NCI-H1105 (cell line): ENCODE measurements around the gene TTC33.
"Not testable (repeated sequence)": the region's sequence is repeated elsewhere in the genome, so short reads cannot be mapped to it uniquely, and the experiment has no call there.

Experiments
- DNase-seq: peaks from one replicate; lab custom pipeline; 2025; lab: John Stamatoyannopoulos, UW

The TTC33 gene

GRCh38 chr5:40679148-40679912, 76.4 kb downstream of the TTC33 start:
- peak; percentile 73 for DNase-seq

GRCh38 chr5:40678460-40679147, 77.2 kb downstream of the TTC33 start:
- no peak for DNase-seq

GRCh38 chr5:40678026-40678425, 77.7 kb downstream of the TTC33 start:
- DNase-seq: no peak

GRCh38 chr5:40677456-40677855, 78.3 kb downstream of the TTC33 start:
- no peak for DNase-seq

GRCh38 chr5:40676613-40677343, 79.0 kb downstream of the TTC33 start:
- DNase-seq: no peak

- DNase-seq: no peak
These were observed 80.2 kb downstream of the TTC33 start for GRCh38 chr5:40675396-40676133.

- DNase-seq: no peak
These were observed 81.0 kb downstream of the TTC33 start for GRCh38 chr5:40674661-40675235.

- no peak for DNase-seq
These were observed 83.3 kb downstream of the TTC33 start for GRCh38 chr5:40672425-40672824.

- no peak for DNase-seq
These were observed 86.0 kb downstream of the TTC33 start for GRCh38 chr5:40669606-40670390.

- no peak for DNase-seq
These were observed 88.5 kb downstream of the TTC33 start for GRCh38 chr5:40667161-40667663.

GRCh38 chr5:40666657-40667056, 89.1 kb downstream of the TTC33 start:
- DNase-seq: no peak

- no peak for DNase-seq
These were observed 90.0 kb downstream of the TTC33 start for GRCh38 chr5:40665635-40666298.

- DNase-seq: no peak
These were observed 95.0 kb downstream of the TTC33 start for GRCh38 chr5:40660751-40661150.

GRCh38 chr5:40656766-40657165, 99.0 kb downstream of the TTC33 start:
- DNase-seq: no peak

- DNase-seq: not testable (repeated sequence)
These were observed 99.7 kb downstream of the TTC33 start for GRCh38 chr5:40656091-40656490.

GRCh38 chr5:40655138-40655537, 100.6 kb downstream of the TTC33 start:
- DNase-seq: no peak

- no peak for DNase-seq
These were observed 101.3 kb downstream of the TTC33 start for GRCh38 chr5:40654377-40654991.

- DNase-seq: no peak
These were observed 102.3 kb downstream of the TTC33 start for GRCh38 chr5:40653221-40654022.
